SK-N-SH (cell line): Measurements from ENCODE around the gene ERV3-1. TPM values are rescaled to one million over a fixed set of nuclear protein-coding genes. Genes with fewer than 3 reads are reported as not detected.

Experiments
- CTCF ChIA-PET: fragments of 300-600, 350-600 bp; formaldehyde crosslinking; extraction: SDS; loops from one replicate; lab custom pipeline; 2021; lab: Yijun Ruan, JAX
- POLR2A ChIA-PET: fragments of 350-600 bp; sonication (Branson Sonifier 250); formaldehyde crosslinking; extraction: SDS; loops from one replicate; lab custom pipeline; 2020; ENCODE audit warnings: antibody characterized with exemption, inconsistent platforms; lab: Yijun Ruan, JAX
- DNase-seq: peaks from one replicate; pipeline ENCODE4 v3.0.0; 2012
- H2AFZ ChIP-seq: fragments of 200-600 bp; sonication (generic); 2 replicates; pipeline ENCODE4 v1.8.1; 2016; ENCODE audit warnings: antibody characterized with exemption, mild to moderate bottlenecking, low read depth
- H3F3A ChIP-seq: fragments of 200-600 bp; sonication (generic); replicated peaks from 2 replicates; pipeline ENCODE3; 2016; ENCODE audit warnings: antibody characterized with exemption, mild to moderate bottlenecking; ENCODE audit not compliant: insufficient read depth
- H3K27ac ChIP-seq, 2 experiments: fragments of 200-500 bp in 1 of 2; fragments of 200-600 bp in 1 of 2; sonication (Bioruptor generic) in 1 of 2; sonication (generic), shearing (Covaris generic) in 1 of 2; 2 replicates each; pipeline versions ENCODE4 v1.5.1 to v1.6.1; 2014 to 2016; ENCODE audit warnings: low read depth in 2 of 2, inconsistent platforms in 1 of 2, low read length in 1 of 2, mild to moderate bottlenecking in 1 of 2, mixed read lengths in 1 of 2
- H3K27me3 ChIP-seq: fragments of 200-600 bp; sonication (generic), shearing (Covaris generic); 2 replicates; pipeline ENCODE4 v1.6.1; 2016; ENCODE audit warnings: mixed run types; ENCODE audit not compliant: insufficient read depth
- H3K36me3 ChIP-seq, 2 experiments: fragments of 200-500 bp in 1 of 2; fragments of 200-600 bp in 1 of 2; sonication (Bioruptor generic) in 1 of 2; sonication (generic) in 1 of 2; replicated peaks in 1 of 2; 2 replicates each; pipeline versions ENCODE3 to v1.5.1; 2014 to 2016; ENCODE audit warnings: low read length in 1 of 2, mild to moderate bottlenecking in 1 of 2; ENCODE audit not compliant: insufficient read depth in 2 of 2, control insufficient read depth in 1 of 2
- H3K4me1 ChIP-seq, 2 experiments: fragments of 200-500 bp in 1 of 2; fragments of 200-600 bp in 1 of 2; sonication (Bioruptor generic) in 1 of 2; sonication (generic), shearing (Covaris generic) in 1 of 2; 2 replicates each; pipeline versions ENCODE4 v1.5.1 to v1.6.1; 2014 to 2016; ENCODE audit warnings: low read depth in 1 of 2, low read length in 1 of 2, mixed run types in 1 of 2; ENCODE audit not compliant: insufficient read depth in 2 of 2, control insufficient read depth in 1 of 2
- H3K4me2 ChIP-seq: fragments of 200-600 bp; sonication (generic), shearing (Covaris generic); 2 replicates; pipeline ENCODE4 v1.6.1; 2017; ENCODE audit warnings: mixed run types
- H3K4me3 ChIP-seq, 2 experiments: fragments of 200-500 bp in 1 of 2; fragments of 200-600 bp in 1 of 2; sonication (Bioruptor generic) in 1 of 2; sonication (generic), shearing (Covaris generic) in 1 of 2; 2 replicates each; pipeline versions ENCODE4 v1.5.1 to v1.8.1; 2014 to 2016; ENCODE audit warnings: low read depth in 2 of 2, inconsistent platforms in 1 of 2, low read length in 1 of 2, mild to moderate bottlenecking in 1 of 2, mixed read lengths in 1 of 2, moderate library complexity in 1 of 2
- H3K79me2 ChIP-seq: fragments of 200-600 bp; sonication (generic); 2 replicates; pipeline ENCODE4 v1.8.1; 2017; ENCODE audit warnings: mild to moderate bottlenecking; ENCODE audit not compliant: insufficient read depth
- H3K9ac ChIP-seq: fragments of 200-600 bp; sonication (generic); 2 replicates; pipeline ENCODE4 v1.6.1; 2017; ENCODE audit warnings: mixed run types
- H3K9me2 ChIP-seq: fragments of 200-600 bp; sonication (generic); 2 replicates; pipeline ENCODE4 v1.6.1; 2017; ENCODE audit warnings: mixed run types
- H3K9me3 ChIP-seq: fragments of 200-600 bp; sonication (generic); 2 replicates; pipeline ENCODE4 v1.6.1; 2017; ENCODE audit warnings: mixed run types, mild to moderate bottlenecking, moderate library complexity
- H4K20me1 ChIP-seq: fragments of 200-600 bp; sonication (generic); 2 replicates; pipeline ENCODE4 v1.6.1; 2017; ENCODE audit warnings: mild to moderate bottlenecking, mixed run types; ENCODE audit not compliant: insufficient read depth
- EP300 ChIP-seq, 2 experiments: IDR thresholded peaks; 2 replicates each; pipeline versions ENCODE4 v1.4.0 to v1.6.1; 2012; ENCODE audit warnings: borderline replicate concordance in 1 of 2, low read depth in 1 of 2, low read length in 1 of 2
- EZH2phosphoT487 ChIP-seq: fragments of 200-600 bp; sonication (generic); IDR thresholded peaks from 2 replicates; pipeline ENCODE4 v1.6.1; 2017; ENCODE audit warnings: low read depth, mixed run types, mild to moderate bottlenecking, antibody characterized with exemption, moderate library complexity, borderline replicate concordance
- FOXM1 ChIP-seq: IDR thresholded peaks from 2 replicates; pipeline ENCODE4 v1.4.0; 2012; ENCODE audit warnings: low read depth, mild to moderate bottlenecking
- GATA2 ChIP-seq: sonication (generic); formaldehyde crosslinking; IDR thresholded peaks from 2 replicates; pipeline ENCODE4 v1.5.0; 2020; ENCODE audit warnings: mild to moderate bottlenecking, missing genetic modification reagents
- JUND ChIP-seq: IDR thresholded peaks from 2 replicates; pipeline ENCODE4 v1.4.0; 2012
- MEF2A ChIP-seq: IDR thresholded peaks from 2 replicates; pipeline ENCODE4 v1.4.0; 2012; ENCODE audit warnings: low read depth, borderline replicate concordance
- NRF1 ChIP-seq: IDR thresholded peaks from 2 replicates; pipeline ENCODE4 v1.6.1; 2012; ENCODE audit warnings: low read depth, mild to moderate bottlenecking, low read length
- RXRA ChIP-seq: IDR thresholded peaks from 2 replicates; pipeline ENCODE4 v1.4.0; 2012; ENCODE audit warnings: low read depth, mild to moderate bottlenecking, borderline replicate concordance
- TAF1 ChIP-seq: IDR thresholded peaks from 2 replicates; pipeline ENCODE4 v1.6.1; 2012; ENCODE audit warnings: low read depth, mild to moderate bottlenecking, low read length, moderate library complexity, borderline replicate concordance
- TEAD4 ChIP-seq: IDR thresholded peaks from 2 replicates; pipeline ENCODE4 v1.4.0; 2012; ENCODE audit warnings: mild to moderate bottlenecking, borderline replicate concordance; ENCODE audit not compliant: insufficient read depth
- WGBS: methylation state at CpG from one replicate; pipeline ENCODE4 v1.1.6; 2017; ENCODE audit warnings: low lambda C conversion rate; 5-methylcytosine and 5-hydroxymethylcytosine counted together
- polyA plus RNA-seq, 3 experiments: library from polyadenylated mRNA; depleted of rRNA; stranded (reverse); fragments of >200 nt; gene quantifications; 2 replicates each; pipeline ENCODE4 v1.2.3, GENCODE V29; 2012
- TF ChIP-seq, protein P1 (sequence below): IDR thresholded peaks from 2 replicates; pipeline ENCODE4 v1.4.0; 2012; ENCODE audit warnings: low read depth, borderline replicate concordance
- TF ChIP-seq, protein P2 (sequence below): IDR thresholded peaks from 2 replicates; pipeline ENCODE4 v1.4.0; 2012; ENCODE audit warnings: low read depth, borderline replicate concordance
- TF ChIP-seq, protein P3 (sequence below): fragments of 150-350 bp; IDR thresholded peaks from 2 replicates; pipeline ENCODE4 v1.6.1; 2017; ENCODE audit warnings: antibody characterized with exemption, low read length, low read depth, borderline replicate concordance
- TF ChIP-seq, protein P4 (sequence below): fragments of 150-350 bp; IDR thresholded peaks from 2 replicates; pipeline ENCODE4 v1.6.1; 2016; ENCODE audit warnings: mild to moderate bottlenecking, low read depth, low read length
- TF ChIP-seq, protein P5 (sequence below): IDR thresholded peaks from 2 replicates; pipeline ENCODE4 v1.6.1; 2012; ENCODE audit warnings: mild to moderate bottlenecking, low read depth, low read length, moderate library complexity

Gene ERV3-1
- polyA plus RNA-seq, 1 of the 3 experiments (the other 2 are of a cell fraction), result 8.4 TPM

DNA sequence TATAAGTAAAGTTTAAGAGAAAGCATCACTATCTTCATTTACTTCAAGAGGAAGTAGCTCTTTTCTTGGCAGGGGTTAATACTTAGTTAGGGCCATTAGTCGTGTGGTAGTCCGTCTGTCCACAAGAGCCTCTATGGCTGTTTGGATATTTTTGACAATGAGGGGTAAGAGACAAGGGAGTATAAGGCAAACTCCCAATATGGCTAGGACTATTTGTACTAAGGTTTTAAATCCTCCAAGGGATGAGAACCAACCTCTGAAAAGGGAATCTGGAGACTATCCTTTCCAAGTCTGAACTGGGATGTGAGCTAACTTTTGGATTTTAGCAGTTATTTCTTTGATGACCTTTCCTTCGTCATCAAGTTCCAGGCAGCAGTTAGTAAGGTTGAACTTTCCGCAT lies 15.6 kb downstream of the ERV3-1 start, which contains the start of gene ZNF117:
TSS of gene ZNF117 (minus strand) at position 101 of the 400 bp plus-strand sequence.
- Histone ChIP-seq H3K27me3 (no peaks in the 10 kb centered on the region), H3K9me2 (no peaks in the 10 kb centered on the region), H3F3A (no peaks in the 10 kb centered on the region), H3K36me3 (peaks cover 13 to 45% of the 10 kb centered on the region in 2 experiments), H3K9me3 (peaks cover 12% of the 10 kb centered on the region; the same call in 1 of the 2 replicates), H2AFZ (no peak within 1 kb of the TSS), H4K20me1 (no peaks in the 10 kb centered on the region), H3K9ac (no peak within 1 kb of the TSS), H3K27ac (no peak within 1 kb of the TSS), H3K4me3 (no peak within 1 kb of the TSS; a peak in 1 of 4 replicates), H3K4me2 (no peak within 1 kb of the TSS), H3K4me1 (no peaks in the 10 kb centered on the region), H3K79me2 (no peaks in the 10 kb centered on the region; the same call in 1 of the 2 replicates)
- 76% methylated on average over 4 of the region's 4 CpGs for WGBS
- ChIA-PET CTCF (interaction anchor here (0.7 to 1.2 kb wide), 3 partner anchors 30 to 993 kb away, joined by 3 read pairs; no protein-coding TSS in a partner anchor), POLR2A (no interaction called here)
- DNase-seq, result no peak
- TF ChIP-seq, protein P1, sequence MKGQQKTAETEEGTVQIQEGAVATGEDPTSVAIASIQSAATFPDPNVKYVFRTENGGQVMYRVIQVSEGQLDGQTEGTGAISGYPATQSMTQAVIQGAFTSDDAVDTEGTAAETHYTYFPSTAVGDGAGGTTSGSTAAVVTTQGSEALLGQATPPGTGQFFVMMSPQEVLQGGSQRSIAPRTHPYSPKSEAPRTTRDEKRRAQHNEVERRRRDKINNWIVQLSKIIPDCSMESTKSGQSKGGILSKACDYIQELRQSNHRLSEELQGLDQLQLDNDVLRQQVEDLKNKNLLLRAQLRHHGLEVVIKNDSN, result no peak
- TF ChIP-seq, protein P2, sequence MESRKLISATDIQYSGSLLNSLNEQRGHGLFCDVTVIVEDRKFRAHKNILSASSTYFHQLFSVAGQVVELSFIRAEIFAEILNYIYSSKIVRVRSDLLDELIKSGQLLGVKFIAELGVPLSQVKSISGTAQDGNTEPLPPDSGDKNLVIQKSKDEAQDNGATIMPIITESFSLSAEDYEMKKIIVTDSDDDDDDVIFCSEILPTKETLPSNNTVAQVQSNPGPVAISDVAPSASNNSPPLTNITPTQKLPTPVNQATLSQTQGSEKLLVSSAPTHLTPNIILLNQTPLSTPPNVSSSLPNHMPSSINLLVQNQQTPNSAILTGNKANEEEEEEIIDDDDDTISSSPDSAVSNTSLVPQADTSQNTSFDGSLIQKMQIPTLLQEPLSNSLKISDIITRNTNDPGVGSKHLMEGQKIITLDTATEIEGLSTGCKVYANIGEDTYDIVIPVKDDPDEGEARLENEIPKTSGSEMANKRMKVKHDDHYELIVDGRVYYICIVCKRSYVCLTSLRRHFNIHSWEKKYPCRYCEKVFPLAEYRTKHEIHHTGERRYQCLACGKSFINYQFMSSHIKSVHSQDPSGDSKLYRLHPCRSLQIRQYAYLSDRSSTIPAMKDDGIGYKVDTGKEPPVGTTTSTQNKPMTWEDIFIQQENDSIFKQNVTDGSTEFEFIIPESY, result no peak
- TF ChIP-seq EZH2phosphoT487 (no peak), TEAD4 (no peak)
- TF ChIP-seq, protein P3, sequence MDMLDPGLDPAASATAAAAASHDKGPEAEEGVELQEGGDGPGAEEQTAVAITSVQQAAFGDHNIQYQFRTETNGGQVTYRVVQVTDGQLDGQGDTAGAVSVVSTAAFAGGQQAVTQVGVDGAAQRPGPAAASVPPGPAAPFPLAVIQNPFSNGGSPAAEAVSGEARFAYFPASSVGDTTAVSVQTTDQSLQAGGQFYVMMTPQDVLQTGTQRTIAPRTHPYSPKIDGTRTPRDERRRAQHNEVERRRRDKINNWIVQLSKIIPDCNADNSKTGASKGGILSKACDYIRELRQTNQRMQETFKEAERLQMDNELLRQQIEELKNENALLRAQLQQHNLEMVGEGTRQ, result no peak

DNA sequence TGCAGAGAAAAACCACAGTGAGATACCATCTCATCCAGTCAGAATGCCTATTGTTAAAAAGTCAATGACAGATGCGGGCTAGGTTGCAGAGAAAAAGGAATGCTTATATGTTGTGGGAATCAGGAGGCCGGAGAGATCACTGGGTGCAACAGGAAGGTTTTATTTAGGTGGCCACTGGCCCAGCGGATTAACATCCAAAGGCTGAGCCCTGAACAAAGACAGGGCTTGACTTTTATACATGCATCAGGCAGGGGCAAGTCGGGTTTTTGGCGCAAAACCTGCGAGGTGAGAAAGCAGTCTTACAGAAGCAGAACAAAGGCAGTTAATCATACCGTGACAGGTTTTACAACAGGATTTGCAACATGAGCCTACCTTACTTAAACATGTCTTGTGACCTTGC lies 16.3 kb downstream of the ERV3-1 start:
- peaks cover 16% of the 10 kb centered on the region; the same call in 1 of the 2 replicates for H3K9me3 ChIP-seq
- POLR2A ChIA-PET, result no interaction called here
- H3K4me3 ChIP-seq, result no peak overlapping the region
- H3K36me3 ChIP-seq, result peaks cover 13 to 52% of the 10 kb centered on the region in 2 experiments
- H3K4me2 ChIP-seq, result no peak overlapping the region
- no peaks in the 10 kb centered on the region for H4K20me1 ChIP-seq
- no peak overlapping the region for H2AFZ ChIP-seq
- H3K9me2 ChIP-seq, result no peaks in the 10 kb centered on the region
- no peak overlapping the region for H3K27ac ChIP-seq
- no peaks in the 10 kb centered on the region for H3K4me1 ChIP-seq
- CTCF ChIA-PET, result interaction anchor here (1.1 kb wide), 1 partner anchor 487 kb away, joined by 3 read pairs; no protein-coding TSS in a partner anchor
- DNase-seq, result no peak
- no peaks in the 10 kb centered on the region for H3K79me2 ChIP-seq
- H3K9ac ChIP-seq, result no peak overlapping the region
- H3K27me3 ChIP-seq, result no peaks in the 10 kb centered on the region
- no peaks in the 10 kb centered on the region for H3F3A ChIP-seq
- 91% methylated on average over 7 of the region's 7 CpGs for WGBS
- TF ChIP-seq JUND, result no peak
- TF ChIP-seq NRF1, result no peak
- TF ChIP-seq TAF1, result no peak
- TF ChIP-seq, protein P4, sequence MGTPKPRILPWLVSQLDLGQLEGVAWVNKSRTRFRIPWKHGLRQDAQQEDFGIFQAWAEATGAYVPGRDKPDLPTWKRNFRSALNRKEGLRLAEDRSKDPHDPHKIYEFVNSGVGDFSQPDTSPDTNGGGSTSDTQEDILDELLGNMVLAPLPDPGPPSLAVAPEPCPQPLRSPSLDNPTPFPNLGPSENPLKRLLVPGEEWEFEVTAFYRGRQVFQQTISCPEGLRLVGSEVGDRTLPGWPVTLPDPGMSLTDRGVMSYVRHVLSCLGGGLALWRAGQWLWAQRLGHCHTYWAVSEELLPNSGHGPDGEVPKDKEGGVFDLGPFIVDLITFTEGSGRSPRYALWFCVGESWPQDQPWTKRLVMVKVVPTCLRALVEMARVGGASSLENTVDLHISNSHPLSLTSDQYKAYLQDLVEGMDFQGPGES, result no peak
- no peak for TF ChIP-seq RXRA
- TF ChIP-seq, protein P2, result no peak
- TF ChIP-seq GATA2 (CRISPR knock-in tag), result no peak
- TF ChIP-seq, protein P5, sequence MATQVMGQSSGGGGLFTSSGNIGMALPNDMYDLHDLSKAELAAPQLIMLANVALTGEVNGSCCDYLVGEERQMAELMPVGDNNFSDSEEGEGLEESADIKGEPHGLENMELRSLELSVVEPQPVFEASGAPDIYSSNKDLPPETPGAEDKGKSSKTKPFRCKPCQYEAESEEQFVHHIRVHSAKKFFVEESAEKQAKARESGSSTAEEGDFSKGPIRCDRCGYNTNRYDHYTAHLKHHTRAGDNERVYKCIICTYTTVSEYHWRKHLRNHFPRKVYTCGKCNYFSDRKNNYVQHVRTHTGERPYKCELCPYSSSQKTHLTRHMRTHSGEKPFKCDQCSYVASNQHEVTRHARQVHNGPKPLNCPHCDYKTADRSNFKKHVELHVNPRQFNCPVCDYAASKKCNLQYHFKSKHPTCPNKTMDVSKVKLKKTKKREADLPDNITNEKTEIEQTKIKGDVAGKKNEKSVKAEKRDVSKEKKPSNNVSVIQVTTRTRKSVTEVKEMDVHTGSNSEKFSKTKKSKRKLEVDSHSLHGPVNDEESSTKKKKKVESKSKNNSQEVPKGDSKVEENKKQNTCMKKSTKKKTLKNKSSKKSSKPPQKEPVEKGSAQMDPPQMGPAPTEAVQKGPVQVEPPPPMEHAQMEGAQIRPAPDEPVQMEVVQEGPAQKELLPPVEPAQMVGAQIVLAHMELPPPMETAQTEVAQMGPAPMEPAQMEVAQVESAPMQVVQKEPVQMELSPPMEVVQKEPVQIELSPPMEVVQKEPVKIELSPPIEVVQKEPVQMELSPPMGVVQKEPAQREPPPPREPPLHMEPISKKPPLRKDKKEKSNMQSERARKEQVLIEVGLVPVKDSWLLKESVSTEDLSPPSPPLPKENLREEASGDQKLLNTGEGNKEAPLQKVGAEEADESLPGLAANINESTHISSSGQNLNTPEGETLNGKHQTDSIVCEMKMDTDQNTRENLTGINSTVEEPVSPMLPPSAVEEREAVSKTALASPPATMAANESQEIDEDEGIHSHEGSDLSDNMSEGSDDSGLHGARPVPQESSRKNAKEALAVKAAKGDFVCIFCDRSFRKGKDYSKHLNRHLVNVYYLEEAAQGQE, result no peak
- TF ChIP-seq EP300 (IDR thresholded peaks at IDR 0.05; ENCODE audit: borderline replicate concordance in 1 of 2, low read depth in 1 of 2, low read length in 1 of 2), result no peak
- no peak for TF ChIP-seq FOXM1
- TF ChIP-seq MEF2A, result no peak
